Activated naive CD8-positive, alpha-beta T cell treated with anti-CD3 and anti-CD28 coated beads for 36 hours (primary cell): ENCODE results near the gene CCT5. TPM values are rescaled to one million over a fixed set of nuclear protein-coding genes. Genes with fewer than 3 reads are reported as not detected.
A peak's percentile ranks its signal among the peaks of the same experiment; 100 is the strongest.

ENCODE experiments used
- DNase-seq: peaks from one replicate; pipeline ENCODE4 v3.0.0; 2021
- H3K27ac Mint-ChIP-seq: one replicate; pipeline ENCODE4 v1.8.0; 2022; ENCODE audit warnings: mild to moderate bottlenecking, moderate library complexity, mixed read lengths
- H3K27me3 Mint-ChIP-seq: one replicate; pipeline ENCODE4 v1.8.0; 2022; ENCODE audit warnings: mild to moderate bottlenecking, mixed read lengths
- H3K36me3 Mint-ChIP-seq: one replicate; pipeline ENCODE4 v1.8.0; 2021; ENCODE audit warnings: mild to moderate bottlenecking, mixed read lengths
- H3K4me1 Mint-ChIP-seq: one replicate; pipeline ENCODE4 v1.8.0; 2021; ENCODE audit warnings: mixed read lengths
- H3K4me3 Mint-ChIP-seq: one replicate; pipeline ENCODE4 v1.8.0; 2022; ENCODE audit warnings: mild to moderate bottlenecking, moderate library complexity, mixed read lengths
- H3K9me3 Mint-ChIP-seq: one replicate; pipeline ENCODE4 v1.8.0; 2022; ENCODE audit warnings: mixed read lengths
- total RNA-seq, 2 experiments: library from RNA; stranded (reverse); gene quantifications; one replicate each; pipeline ENCODE4 v1.2.3, GENCODE V29; 2021

CCT5 gene
- total RNA-seq, 2 experiments from 2014 or later: 548 to 564 TPM

DNA sequence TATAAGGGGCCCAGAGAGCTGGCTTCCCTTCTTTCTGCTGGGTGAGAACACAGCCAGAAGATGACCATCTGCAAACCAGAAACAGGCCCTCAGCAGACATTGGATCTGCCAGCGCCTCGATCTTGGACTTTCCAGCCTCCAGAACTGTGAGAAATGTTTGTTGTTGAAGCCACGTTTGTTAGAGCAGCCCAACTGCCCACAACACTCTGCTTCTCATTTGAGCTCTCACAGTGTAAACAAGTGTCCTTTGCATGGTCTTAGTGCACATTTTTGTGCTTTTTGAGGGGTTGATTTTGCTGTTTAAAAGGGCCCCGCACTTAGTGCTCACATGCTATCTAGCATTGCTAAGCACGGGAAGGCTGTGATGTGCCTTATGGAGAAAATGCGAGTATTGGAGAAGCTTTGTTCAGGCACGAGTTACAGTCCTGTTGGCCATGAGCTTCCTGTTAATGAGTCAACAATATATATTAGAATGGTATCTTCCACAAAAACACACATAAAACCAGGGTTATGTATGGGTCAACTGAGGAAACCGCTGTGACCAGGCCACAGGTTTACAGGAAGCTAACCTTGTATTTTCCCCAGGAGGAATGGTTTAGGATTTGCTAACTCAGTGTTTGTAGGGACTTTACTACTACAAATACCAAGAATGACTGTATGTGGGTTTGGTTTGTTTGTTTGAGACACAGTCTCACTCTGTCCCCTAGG is 45.7 kb downstream of the CCT5 start:
- no peaks in the 10 kb centered on the region for H3K4me1 Mint-ChIP-seq
- H3K27ac Mint-ChIP-seq: no peak overlapping the region
- DNase-seq: no peak
- H3K9me3 Mint-ChIP-seq: peaks cover 2% of the 10 kb centered on the region
- H3K4me3 Mint-ChIP-seq: no peak overlapping the region
- H3K36me3 Mint-ChIP-seq: no peaks in the 10 kb centered on the region
- no peaks in the 10 kb centered on the region for H3K27me3 Mint-ChIP-seq

- Mint-ChIP-seq H3K36me3 (no peaks in the 10 kb centered on the region), H3K4me1 (no peaks in the 10 kb centered on the region), H3K9me3 (peaks cover 2% of the 10 kb centered on the region), H3K27me3 (no peaks in the 10 kb centered on the region), H3K27ac (no peak overlapping the region), H3K4me3 (no peak overlapping the region)
- DNase-seq: no peak
Observed at GRCh38 chr5:10297646-10298204, 47.6 kb downstream of the CCT5 start.

GRCh38 chr5:10300246-10300645 is 50.2 kb downstream of the CCT5 start:
- no peak for DNase-seq

DNA sequence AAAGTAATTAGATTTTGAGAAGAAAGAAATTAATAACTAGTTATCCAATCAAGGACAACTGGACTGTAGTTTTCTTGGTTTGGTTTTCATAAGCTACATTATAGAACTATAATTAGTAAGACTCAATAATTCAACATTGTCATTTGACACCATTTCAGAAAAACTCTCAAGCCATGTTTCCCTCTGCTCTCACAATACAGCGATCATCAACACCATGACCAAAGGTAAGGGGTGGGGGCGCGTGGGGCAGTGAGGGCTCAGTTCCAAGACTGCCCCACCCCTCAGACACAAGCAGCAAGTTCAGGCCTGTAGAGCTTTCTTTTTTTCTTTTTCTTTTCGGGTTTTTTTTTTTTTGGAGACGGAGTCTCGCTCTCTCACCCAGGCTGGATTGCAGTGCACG is 51.2 kb downstream of the CCT5 start:
- peaks cover 4% of the 10 kb centered on the region for H3K27me3 Mint-ChIP-seq
- no peaks in the 10 kb centered on the region for H3K4me1 Mint-ChIP-seq
- H3K4me3 Mint-ChIP-seq: no peak overlapping the region
- H3K27ac Mint-ChIP-seq: no peak overlapping the region
- no peak for DNase-seq
- H3K36me3 Mint-ChIP-seq: no peaks in the 10 kb centered on the region
- H3K9me3 Mint-ChIP-seq: peaks cover 2% of the 10 kb centered on the region

More at GRCh38 chr5:10300246-10300645, 50.2 kb downstream of the CCT5 start:
- Mint-ChIP-seq H3K4me3 (no peak overlapping the region), H3K9me3 (peaks cover 2% of the 10 kb centered on the region), H3K36me3 (no peaks in the 10 kb centered on the region), H3K4me1 (no peaks in the 10 kb centered on the region), H3K27ac (no peak overlapping the region), H3K27me3 (no peaks in the 10 kb centered on the region)

- Mint-ChIP-seq H3K36me3 (no peaks in the 10 kb centered on the region), H3K4me3 (no peak overlapping the region), H3K4me1 (peaks cover 2% of the 10 kb centered on the region), H3K27me3 (peaks cover 12% of the 10 kb centered on the region), H3K27ac (no peak overlapping the region), H3K9me3 (peaks cover 2% of the 10 kb centered on the region)
- no peak for DNase-seq
Observed at GRCh38 chr5:10301842-10302610, 51.9 kb downstream of the CCT5 start.

GRCh38 chr5:10303201-10303600 is 53.1 kb downstream of the CCT5 start:
- no peak overlapping the region for H3K4me3 Mint-ChIP-seq
- no peaks in the 10 kb centered on the region for H3K36me3 Mint-ChIP-seq
- H3K9me3 Mint-ChIP-seq: peaks cover 2% of the 10 kb centered on the region
- H3K27me3 Mint-ChIP-seq: peaks cover 18% of the 10 kb centered on the region
- H3K27ac Mint-ChIP-seq: no peak overlapping the region
- H3K4me1 Mint-ChIP-seq: peaks cover 7% of the 10 kb centered on the region
- no peak for DNase-seq

DNA sequence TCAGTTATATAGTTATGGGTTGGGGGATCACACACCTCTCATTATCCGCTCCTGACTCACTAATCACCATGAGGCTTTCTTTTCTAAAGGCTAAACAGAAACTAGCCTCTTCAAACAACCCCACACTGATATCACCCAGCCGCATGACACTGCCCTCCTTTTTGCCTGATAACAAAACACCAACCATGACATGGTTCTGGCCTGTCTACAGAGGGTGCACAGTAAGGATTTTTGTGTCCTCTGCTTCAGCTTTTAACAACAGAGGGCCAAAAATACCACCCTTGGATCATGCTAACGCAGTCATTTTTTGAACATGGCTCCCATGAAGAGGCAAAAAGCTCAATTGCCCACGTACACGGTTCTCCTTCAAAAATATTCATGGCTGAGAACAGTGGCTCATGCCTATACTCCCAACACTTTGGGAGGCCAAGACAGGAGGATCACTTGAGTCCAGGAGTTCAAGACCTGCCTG is 53.7 kb downstream of the CCT5 start:
- DNase-seq: no peak
- Mint-ChIP-seq H3K9me3 (peaks cover 2% of the 10 kb centered on the region), H3K4me3 (no peak overlapping the region), H3K36me3 (no peaks in the 10 kb centered on the region), H3K27me3 (peaks cover 23% of the 10 kb centered on the region), H3K4me1 (peaks cover 7% of the 10 kb centered on the region), H3K27ac (no peak overlapping the region)

- no peak for DNase-seq
- peaks cover 30% of the 10 kb centered on the region for H3K27me3 Mint-ChIP-seq
- H3K9me3 Mint-ChIP-seq: peaks cover under 1% of the 10 kb centered on the region
- H3K36me3 Mint-ChIP-seq: no peaks in the 10 kb centered on the region
- H3K4me3 Mint-ChIP-seq: no peak overlapping the region
- no peak overlapping the region for H3K27ac Mint-ChIP-seq
- peaks cover 7% of the 10 kb centered on the region for H3K4me1 Mint-ChIP-seq
Observed at GRCh38 chr5:10304932-10305331, 54.9 kb downstream of the CCT5 start.

- Mint-ChIP-seq H3K36me3 (no peaks in the 10 kb centered on the region), H3K4me3 (no peak overlapping the region), H3K4me1 (peaks cover 11% of the 10 kb centered on the region), H3K27ac (no peak overlapping the region), H3K27me3 (peaks cover 30% of the 10 kb centered on the region), H3K9me3 (no peaks in the 10 kb centered on the region)
- no peak for DNase-seq
Observed at GRCh38 chr5:10306114-10306513, 56.0 kb downstream of the CCT5 start.

DNA sequence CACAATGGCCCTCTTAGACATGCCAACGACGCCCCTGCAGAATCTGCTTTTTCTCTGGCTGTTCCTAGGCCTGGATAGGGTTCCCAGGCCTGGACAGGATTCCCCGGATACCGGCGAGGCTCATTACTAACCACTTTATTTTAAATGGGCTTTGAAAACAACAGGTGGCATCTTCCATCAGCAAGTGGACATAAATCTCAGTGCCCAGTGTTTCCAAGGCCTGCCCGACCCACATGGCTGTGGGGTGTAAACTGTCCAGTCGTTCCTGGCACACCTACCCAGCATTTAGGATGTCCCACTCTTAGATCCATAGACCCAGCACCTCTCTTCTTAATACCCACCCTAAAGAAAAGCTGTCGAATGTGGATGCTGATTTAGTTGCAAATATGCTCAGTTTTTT is 56.7 kb downstream of the CCT5 start:
- Mint-ChIP-seq H3K27ac (no peak overlapping the region), H3K27me3 (peaks cover 30% of the 10 kb centered on the region), H3K4me3 (peak overlapping the region; percentile 12), H3K4me1 (peaks cover 11% of the 10 kb centered on the region), H3K9me3 (no peaks in the 10 kb centered on the region), H3K36me3 (no peaks in the 10 kb centered on the region)
- no peak for DNase-seq

DNA sequence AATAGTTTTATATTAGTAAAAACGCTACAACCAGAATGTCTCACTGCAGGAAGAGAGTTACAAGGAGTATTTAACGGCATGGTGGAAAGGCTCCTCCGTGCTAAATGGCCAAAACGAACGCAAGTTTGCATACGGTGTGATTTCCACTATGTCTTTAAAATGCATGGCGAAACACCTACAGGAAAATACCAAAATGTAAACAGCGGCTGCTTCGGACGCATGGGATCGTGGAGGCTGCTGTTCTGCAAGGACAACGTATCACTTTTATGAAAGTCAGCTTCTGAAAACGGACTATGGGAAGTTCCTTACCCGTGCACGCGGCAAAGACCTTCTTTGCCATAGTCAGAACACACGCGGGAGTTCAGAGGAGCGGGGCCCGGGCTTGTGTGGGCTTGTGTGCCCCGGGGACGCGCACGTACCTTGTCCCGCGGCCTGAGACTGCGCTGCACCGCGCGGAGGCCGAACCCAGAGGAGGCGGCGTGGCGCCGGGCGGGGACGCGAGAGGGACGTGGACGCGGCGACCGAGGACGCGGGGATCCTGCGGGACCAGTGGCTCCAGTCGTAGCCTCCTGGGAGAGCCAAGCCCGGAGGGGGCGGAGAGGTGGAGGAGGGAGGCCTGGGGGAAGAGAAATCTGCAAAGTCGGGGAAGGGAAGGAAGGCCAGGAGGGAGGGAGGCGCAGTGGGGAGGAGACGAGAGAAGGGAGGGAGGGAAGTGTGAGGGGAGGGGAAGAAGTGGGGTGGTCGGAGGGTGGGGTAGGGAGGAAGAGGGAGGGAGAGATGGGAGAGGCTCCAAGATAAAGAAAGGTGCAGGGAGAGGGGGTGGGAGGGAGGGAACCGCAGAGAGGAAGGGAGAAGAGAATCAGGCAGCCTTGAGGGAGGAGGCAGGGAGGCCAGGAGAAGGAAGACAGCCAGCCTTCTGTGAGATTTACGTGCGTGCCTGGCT is 57.4 kb downstream of the CCT5 start, which contains the start of gene CMBL:
Gene CMBL (minus strand): TSS at position 697 of the 943 bp plus-strand sequence. CDS start 17,140 bp downstream, outside the sequence.
- Mint-ChIP-seq H3K36me3 (no peaks in the 10 kb centered on the region), H3K27ac (peak within 1 kb of the TSS; percentile 30)

DNA sequence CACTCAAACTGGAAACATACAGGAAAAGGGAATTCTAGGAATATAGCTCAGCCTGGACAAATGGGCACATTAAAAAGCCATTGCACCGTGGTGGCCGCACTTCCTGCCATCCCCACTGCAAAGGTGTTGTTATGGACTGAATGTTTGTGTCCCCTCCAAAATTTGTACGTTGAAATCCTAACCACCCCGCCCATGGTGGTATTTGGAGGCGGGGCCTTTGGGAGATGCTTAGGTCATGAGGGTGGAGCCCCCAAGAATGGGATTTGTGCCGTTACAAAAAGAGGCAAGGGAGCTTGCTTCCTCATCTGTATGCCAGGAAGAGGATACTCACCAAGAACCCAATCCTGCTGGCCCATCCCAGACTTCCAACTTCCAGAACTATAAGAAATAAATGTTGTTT is 58.8 kb downstream of the CCT5 start:
- H3K27ac Mint-ChIP-seq: no peak overlapping the region
- H3K4me1 Mint-ChIP-seq: peaks cover 11% of the 10 kb centered on the region
- H3K36me3 Mint-ChIP-seq: no peaks in the 10 kb centered on the region
- peaks cover 30% of the 10 kb centered on the region for H3K27me3 Mint-ChIP-seq
- peak overlapping the region; percentile 33 for H3K4me3 Mint-ChIP-seq
- H3K9me3 Mint-ChIP-seq: no peaks in the 10 kb centered on the region
- no peak for DNase-seq

More for the DNA sequence above, 57.4 kb downstream of the CCT5 start, which contains the start of gene CMBL:
- peaks cover 11% of the 10 kb centered on the region for H3K4me1 Mint-ChIP-seq
- peaks cover 30% of the 10 kb centered on the region for H3K27me3 Mint-ChIP-seq
- H3K4me3 Mint-ChIP-seq: peak within 1 kb of the TSS; percentile 77
- peak; percentile 39 for DNase-seq
- H3K9me3 Mint-ChIP-seq: no peaks in the 10 kb centered on the region

- no peak overlapping the region for H3K27ac Mint-ChIP-seq
- H3K4me3 Mint-ChIP-seq: no peak overlapping the region
- no peaks in the 10 kb centered on the region for H3K9me3 Mint-ChIP-seq
- no peaks in the 10 kb centered on the region for H3K36me3 Mint-ChIP-seq
- H3K4me1 Mint-ChIP-seq: peaks cover 11% of the 10 kb centered on the region
- H3K27me3 Mint-ChIP-seq: peaks cover 30% of the 10 kb centered on the region
- DNase-seq: no peak
Observed at GRCh38 chr5:10310066-10310779, 60.1 kb downstream of the CCT5 start.
